HepG2 (cell line): ENCODE measurements around the gene SPNS1. TPM values are rescaled to one million over a fixed set of nuclear protein-coding genes. Genes with fewer than 3 reads are reported as not detected.
"Not testable (repeated sequence)": the region's sequence is repeated elsewhere in the genome, so short reads cannot be mapped to it uniquely, and the experiment has no call there.

ENCODE experiments used
- ATAC-seq: fragments of 200-7000 bp; cut with Tn5 transposase; 3 replicates; pipeline ENCODE4 v1.9.1; 2020; ENCODE audit warnings: mild to moderate bottlenecking, moderate library complexity
- BruUV-seq: library from RNA; stranded (reverse); fragments of 400-500 nt; replicated peaks from 2 replicates; lab custom pipeline; 2021; lab: Mats Ljungman, UMichigan
- CTCF ChIA-PET: fragments of 300-600 bp; formaldehyde crosslinking; extraction: SDS; loops from one replicate; lab custom pipeline; 2021; ENCODE audit warnings: low total read pairs, inconsistent platforms, low intra/inter-chr PET ratio; lab: Yijun Ruan, JAX
- POLR2A ChIA-PET: fragments of 350-600 bp; sonication (Branson Sonifier 250); formaldehyde crosslinking; loops from one replicate; lab custom pipeline; 2020; ENCODE audit warnings: antibody characterized with exemption, inconsistent platforms; lab: Yijun Ruan, JAX
- DNase-seq: peaks from one replicate; pipeline ENCODE4 v3.0.0-alpha.2; 2015; ENCODE audit warnings: low spot score
- FAIRE-seq: peaks from 3 replicates; lab custom pipeline; 2011; peaks lifted over from hg19 to GRCh38; lab: Jason Lieb, UNC
- H2AFZ ChIP-seq: one replicate; pipeline ENCODE4 v1.6.1; 2011; ENCODE audit warnings: low read length, inconsistent platforms
- H3K27ac ChIP-seq: fragments of 300-600 bp; 3 replicates; pipeline ENCODE4 v1.8.0; 2011; ENCODE audit warnings: mixed run types, mild to moderate bottlenecking, mixed read lengths, low read length, inconsistent platforms; ENCODE audit not compliant: insufficient read depth; ENCODE audit errors: extremely low read length
- H3K27me3 ChIP-seq, 2 experiments: fragments of 200-600 bp in 1 of 2; 2 replicates in 1 of 2; 3 replicates in 1 of 2; pipeline versions ENCODE4 v1.6.0 to v1.8.0; 2011; ENCODE audit warnings: low read length in 2 of 2, mild to moderate bottlenecking in 2 of 2, moderate library complexity in 2 of 2, inconsistent platforms in 1 of 2; ENCODE audit not compliant: insufficient read depth in 2 of 2, control insufficient read depth in 1 of 2
- H3K36me3 ChIP-seq, 2 experiments: fragments of 200-600 bp in 1 of 2; replicated peaks in 1 of 2; 2 replicates in 1 of 2; 3 replicates in 1 of 2; pipeline versions ENCODE4 v1.5.1 to v1.8.0; 2011; ENCODE audit warnings: low read length in 2 of 2, inconsistent platforms in 1 of 2; ENCODE audit not compliant: insufficient read depth in 2 of 2, control insufficient read depth in 1 of 2
- H3K4me1 ChIP-seq: 2 replicates; pipeline ENCODE4 v1.5.1; 2012; ENCODE audit warnings: low read length, inconsistent platforms; ENCODE audit not compliant: insufficient read depth
- H3K4me2 ChIP-seq: 2 replicates; pipeline ENCODE4 v1.6.0; 2011; ENCODE audit warnings: low read depth, low read length, inconsistent platforms
- H3K4me3 ChIP-seq, 3 experiments: fragments of 200-600 bp in 1 of 3; sonication (generic), shearing (Covaris generic) in 1 of 3; replicated peaks in 1 of 3; 2 replicates each; pipeline ENCODE4 v1.5.1; 2011 to 2016; ENCODE audit warnings: low read length in 3 of 3, inconsistent platforms in 2 of 3, low read depth in 2 of 3, mild to moderate bottlenecking in 2 of 3, control low read depth in 1 of 3, mixed read lengths in 1 of 3; ENCODE audit not compliant: insufficient read depth in 1 of 3
- H3K79me2 ChIP-seq: one replicate; pipeline ENCODE4 v1.6.1; 2011; ENCODE audit warnings: low read length, inconsistent platforms; ENCODE audit not compliant: insufficient read depth
- H3K9ac ChIP-seq: 2 replicates; pipeline ENCODE4 v1.6.0; 2011; ENCODE audit warnings: mild to moderate bottlenecking, low read depth, low read length, inconsistent platforms; ENCODE audit not compliant: insufficient read depth
- H3K9me3 ChIP-seq: 2 replicates; pipeline ENCODE4 v1.5.1; 2012; ENCODE audit warnings: mild to moderate bottlenecking, low read length
- H4K20me1 ChIP-seq: 2 replicates; pipeline ENCODE4 v1.6.0; 2011; ENCODE audit warnings: inconsistent platforms, mild to moderate bottlenecking, low read length, moderate library complexity; ENCODE audit not compliant: insufficient read depth
- CTCF ChIP-seq: sonication (generic); formaldehyde crosslinking; IDR thresholded peaks from 2 replicates; pipeline ENCODE4 v1.5.0; 2020; ENCODE audit warnings: mild to moderate bottlenecking, missing genetic modification reagents, moderate library complexity
- DBP ChIP-seq: sonication (generic); formaldehyde crosslinking; IDR thresholded peaks from 2 replicates; pipeline ENCODE4 v1.4.0; 2020; ENCODE audit warnings: missing genetic modification reagents; ENCODE audit errors: not compliant biosample characterization
- HMGXB4 ChIP-seq, 2 experiments: sonication (generic) in 1 of 2; formaldehyde crosslinking in 1 of 2; IDR thresholded peaks; 2 replicates each; pipeline versions ENCODE4 v1.4.0 to v1.6.1; 2018 to 2020; ENCODE audit warnings: missing genetic modification reagents in 2 of 2, borderline replicate concordance in 1 of 2, low read depth in 1 of 2, mild to moderate bottlenecking in 1 of 2, missing biosample characterization in 1 of 2
- WGBS: methylation state at CpG from one replicate; pipeline ENCODE4 v1.1.6; 2017; ENCODE audit warnings: low lambda C conversion rate; 5-methylcytosine and 5-hydroxymethylcytosine counted together
- in situ Hi-C: cut with HindIII; loops from 2 replicates; pipeline ENCODE4 v1.10.0; 2017; ENCODE audit warnings: low pct_unique_long_range_greater_than_20kb; ENCODE audit not compliant: extremely low pct_ligation_motif_present
- intact Hi-C: fragments of 100-400 bp; cut with micrococcal nuclease; formaldehyde crosslinking; loops from one replicate; pipeline ENCODE4 v1.10.0; 2022; ENCODE audit not compliant: unreplicated experiment
- polyA plus RNA-seq, 8 experiments: library from polyadenylated mRNA; depleted of rRNA in 3 of 8; stranded (reverse) in 7 of 8; unstranded in 1 of 8; fragments of >200 nt; fragmentation: Illumina TruSeq in 4 of 8; extraction: Trizol in 4 of 8; gene quantifications; 2 replicates each; pipeline versions ENCODE4 v1.2.1 to v1.2.3, GENCODE V29; 2011 to 2016; ENCODE audit warnings: low read depth in 4 of 8, missing spikeins in 1 of 8, mixed read lengths in 1 of 8; ENCODE audit not compliant: insufficient read depth in 1 of 8
- total RNA-seq, 5 experiments: library from RNA; depleted of rRNA; stranded (reverse); fragments of >200 nt; fragmentation: Illumina TruSeq; extraction: Trizol; gene quantifications; 2 replicates each; pipeline ENCODE4 v1.2.3, GENCODE V29; 2016; ENCODE audit warnings: low read depth in 1 of 5

SPNS1 gene
- total and polyA plus RNA-seq, 2 of the 13 experiments (the other 11 are each of a cell fraction or from before 2014, with no cell fraction given): 25.6 to 38.8 TPM

- TF ChIP-seq HMGXB4 (CRISPR knock-in tag; IDR thresholded peaks at IDR 0.05; ENCODE audit: borderline replicate concordance in 1 of 2, low read depth in 1 of 2): 0 out of 4 replicates have a peak, but pooled peaks of 1 of the 2 experiments have one; percentile 20
- no peak for TF ChIP-seq DBP (CRISPR knock-in tag)
Measured at GRCh38 chr16:28977703-28978662, 3.4 kb downstream of the SPNS1 start (continued).

- H3K36me3 ChIP-seq: peaks cover 24 to 51% of the 10 kb centered on the region in 2 experiments
- BruUV-seq, intact Hi-C loops, H3K9ac ChIP-seq, H3K4me2 ChIP-seq, H3K27me3 ChIP-seq, H3K27ac ChIP-seq, DNase-seq, H3K9me3 ChIP-seq, ATAC-seq, in situ Hi-C loops, H3K4me3 ChIP-seq, POLR2A ChIA-PET, H2AFZ ChIP-seq, FAIRE-seq, H4K20me1 ChIP-seq: not testable (repeated sequence)
- WGBS: 86% methylated on average over 7 of the region's 7 CpGs
- peaks cover 10% of the 10 kb centered on the region for H3K79me2 ChIP-seq
- H3K4me1 ChIP-seq: peaks cover 15% of the 10 kb centered on the region
- TF ChIP-seq CTCF (CRISPR knock-in tag): 0 out of 2 replicates have a peak, but pooled peaks have one; percentile 9
- CTCF ChIA-PET: interaction anchor here (1.0 kb wide), 1 partner anchor 34 kb away, joined by 3 read pairs; no protein-coding TSS in a partner anchor
Measured at GRCh38 chr16:28980330-28980729, 5.8 kb downstream of the SPNS1 start.
